Cardiac muscle cell (in vitro differentiated cells and primary cell): Measurements from ENCODE around the gene SCYL3. TPM values are rescaled to one million over a fixed set of nuclear protein-coding genes. Genes with fewer than 3 reads are reported as not detected.
"Not testable (repeated sequence)": the region's sequence is repeated elsewhere in the genome, so short reads cannot be mapped to it uniquely, and the experiment has no call there.

Experiments used
- DNase-seq, 2 donors: peaks; one replicate each; pipeline versions ENCODE4 v3.0.0 to v3.0.0-alpha.2; 2010 to 2017; ENCODE audit warnings: low read depth in 1 of 2, low spot score in 1 of 2
- H3K27ac ChIP-seq: fragments of 200-600 bp; sonication (generic); 2 replicates; pipeline ENCODE4 v1.5.1; 2016
- H3K27me3 ChIP-seq: fragments of 200-600 bp; sonication (generic); 2 replicates; pipeline ENCODE4 v1.6.0; 2016; ENCODE audit warnings: control low read depth
- H3K36me3 ChIP-seq: fragments of 200-600 bp; sonication (generic); 2 replicates; pipeline ENCODE4 v1.5.1; 2016; ENCODE audit warnings: control low read depth
- H3K4me1 ChIP-seq: fragments of 200-600 bp; sonication (generic); 2 replicates; pipeline ENCODE4 v1.8.1; 2017; ENCODE audit warnings: low read depth, mild to moderate bottlenecking, mixed run types
- H3K4me3 ChIP-seq: fragments of 200-600 bp; sonication (generic); 2 replicates; pipeline ENCODE4 v1.5.1; 2016; ENCODE audit warnings: mild to moderate bottlenecking
- H3K9me3 ChIP-seq: fragments of 200-600 bp; sonication (generic); 2 replicates; pipeline ENCODE4 v1.5.1; 2017; ENCODE audit warnings: low read depth, mild to moderate bottlenecking, control low read depth
- polyA plus RNA-seq: library from polyadenylated mRNA; unstranded; fragments of >200 nt; fragmentation: Nextera tagmentation; extraction: Ambion mirVana; gene quantifications from 2 replicates; pipeline ENCODE4 v1.2.1, GENCODE V29; 2016
- total RNA-seq: library from RNA; depleted of rRNA; stranded (reverse); fragments of >200 nt; gene quantifications from 2 replicates; pipeline ENCODE4 v1.2.3, GENCODE V29; 2016
- TF ChIP-seq, protein P1 (sequence below): IDR thresholded peaks from 2 replicates; pipeline ENCODE4 v1.5.1; 2012; ENCODE audit warnings: low read depth, mild to moderate bottlenecking, low read length

The SCYL3 gene
- total and polyA plus RNA-seq, 2 experiments from 2014 or later, result 4.6 to 9.4 TPM

DNA sequence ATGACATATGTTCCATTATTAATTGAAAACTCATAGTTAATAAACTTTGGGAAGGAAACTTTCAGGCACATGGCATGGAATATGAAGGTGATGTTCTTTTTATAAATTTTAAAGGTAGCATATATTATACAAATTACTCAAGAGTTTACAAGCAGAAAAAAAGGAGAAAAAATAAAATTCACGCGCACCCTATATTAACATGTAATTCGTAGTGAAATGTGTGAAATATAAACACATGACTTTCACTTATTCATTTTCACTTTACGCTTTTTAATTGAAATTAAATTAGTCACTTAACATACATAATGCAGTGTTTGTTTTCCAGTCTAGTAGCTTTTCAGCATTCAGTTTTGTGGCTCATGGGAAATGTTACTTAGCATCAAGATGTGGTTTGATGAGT lies 27.4 kb upstream of the SCYL3 start:
- peaks cover 6% of the 10 kb centered on the region for H3K36me3 ChIP-seq
- TF ChIP-seq, protein P1, sequence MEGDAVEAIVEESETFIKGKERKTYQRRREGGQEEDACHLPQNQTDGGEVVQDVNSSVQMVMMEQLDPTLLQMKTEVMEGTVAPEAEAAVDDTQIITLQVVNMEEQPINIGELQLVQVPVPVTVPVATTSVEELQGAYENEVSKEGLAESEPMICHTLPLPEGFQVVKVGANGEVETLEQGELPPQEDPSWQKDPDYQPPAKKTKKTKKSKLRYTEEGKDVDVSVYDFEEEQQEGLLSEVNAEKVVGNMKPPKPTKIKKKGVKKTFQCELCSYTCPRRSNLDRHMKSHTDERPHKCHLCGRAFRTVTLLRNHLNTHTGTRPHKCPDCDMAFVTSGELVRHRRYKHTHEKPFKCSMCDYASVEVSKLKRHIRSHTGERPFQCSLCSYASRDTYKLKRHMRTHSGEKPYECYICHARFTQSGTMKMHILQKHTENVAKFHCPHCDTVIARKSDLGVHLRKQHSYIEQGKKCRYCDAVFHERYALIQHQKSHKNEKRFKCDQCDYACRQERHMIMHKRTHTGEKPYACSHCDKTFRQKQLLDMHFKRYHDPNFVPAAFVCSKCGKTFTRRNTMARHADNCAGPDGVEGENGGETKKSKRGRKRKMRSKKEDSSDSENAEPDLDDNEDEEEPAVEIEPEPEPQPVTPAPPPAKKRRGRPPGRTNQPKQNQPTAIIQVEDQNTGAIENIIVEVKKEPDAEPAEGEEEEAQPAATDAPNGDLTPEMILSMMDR, result no peak
- DNase-seq, result no peak
- H3K27me3 ChIP-seq, result no peaks in the 10 kb centered on the region
- H3K4me3 ChIP-seq, result no peak overlapping the region
- H3K27ac ChIP-seq, result no peak overlapping the region
- H3K9me3 ChIP-seq, result no peaks in the 10 kb centered on the region
- peaks cover 17% of the 10 kb centered on the region for H3K4me1 ChIP-seq

DNA sequence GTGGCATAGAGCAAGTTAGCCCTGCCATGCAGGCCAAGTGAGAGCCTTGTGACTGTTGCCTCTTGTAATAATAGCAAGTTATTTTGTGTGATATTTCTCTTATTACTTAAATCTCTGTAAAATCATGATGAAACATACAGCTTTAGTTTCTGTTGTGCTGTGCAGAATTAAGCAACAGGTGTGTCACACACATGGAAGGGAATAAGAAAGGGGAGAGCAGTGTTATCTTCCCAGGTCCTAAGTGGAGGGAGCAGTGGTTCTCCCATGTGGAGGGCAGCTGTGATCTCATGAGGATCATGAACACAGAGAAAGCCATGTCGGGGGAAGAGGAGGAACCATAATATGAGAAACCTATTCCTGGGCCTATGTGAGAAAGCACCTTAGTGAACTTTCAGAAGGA lies 25.2 kb upstream of the SCYL3 start:
- no peaks in the 10 kb centered on the region for H3K27me3 ChIP-seq
- H3K4me1 ChIP-seq, result no peaks in the 10 kb centered on the region
- H3K27ac ChIP-seq, result no peak overlapping the region
- TF ChIP-seq, protein P1, result no peak
- H3K36me3 ChIP-seq, result peaks cover 6% of the 10 kb centered on the region
- no peak overlapping the region for H3K4me3 ChIP-seq
- no peaks in the 10 kb centered on the region for H3K9me3 ChIP-seq
- DNase-seq, result no peak

DNA sequence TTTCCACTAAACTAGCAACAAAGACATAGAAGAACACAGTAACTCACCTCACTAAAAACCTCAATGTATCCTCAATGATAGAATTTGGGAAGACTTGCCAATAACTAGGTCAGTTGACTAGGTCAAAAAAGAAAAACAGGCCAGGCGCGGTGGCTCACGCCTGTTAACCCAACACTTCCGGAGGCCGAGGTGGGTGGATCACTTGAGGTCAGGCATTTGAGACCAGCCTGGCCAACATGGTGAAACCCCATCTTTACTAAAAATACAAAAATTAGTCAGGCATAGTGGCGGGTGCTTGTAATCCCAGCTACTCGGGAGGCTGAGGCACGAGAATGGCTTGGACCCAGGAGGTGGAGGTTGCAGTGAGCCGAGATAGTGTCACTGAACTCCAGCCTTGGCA lies 24.5 kb upstream of the SCYL3 start:
- not testable (repeated sequence) for H3K27ac ChIP-seq, H3K27me3 ChIP-seq, DNase-seq, H3K4me1 ChIP-seq, H3K4me3 ChIP-seq, H3K36me3 ChIP-seq, H3K9me3 ChIP-seq

DNA sequence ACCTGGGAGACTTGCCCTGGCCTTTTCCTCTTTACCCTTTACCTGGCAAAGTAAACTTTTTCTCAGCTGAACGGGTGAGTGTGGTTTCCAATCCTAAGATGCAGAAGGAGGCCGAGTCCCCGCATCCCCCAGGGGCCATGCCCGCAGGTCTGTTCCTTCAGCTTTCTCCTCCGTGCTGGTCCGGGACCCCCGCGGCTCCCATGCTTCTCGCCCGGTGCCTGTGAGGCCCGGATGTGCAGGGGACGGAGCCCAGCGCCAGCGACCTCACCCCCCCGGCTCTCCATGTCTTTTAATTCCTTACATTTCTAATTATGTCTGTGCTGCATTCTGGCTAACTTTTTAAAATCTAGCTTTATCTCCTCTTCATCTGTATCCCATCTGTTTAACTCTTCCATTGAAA lies 21.5 kb upstream of the SCYL3 start:
- Histone ChIP-seq H3K4me3 (no peak overlapping the region), H3K9me3 (no peaks in the 10 kb centered on the region), H3K4me1 (peaks cover 5% of the 10 kb centered on the region), H3K36me3 (no peaks in the 10 kb centered on the region), H3K27me3 (no peaks in the 10 kb centered on the region), H3K27ac (no peak overlapping the region)
- DNase-seq, result no peak
- TF ChIP-seq, protein P1, result no peak

DNA sequence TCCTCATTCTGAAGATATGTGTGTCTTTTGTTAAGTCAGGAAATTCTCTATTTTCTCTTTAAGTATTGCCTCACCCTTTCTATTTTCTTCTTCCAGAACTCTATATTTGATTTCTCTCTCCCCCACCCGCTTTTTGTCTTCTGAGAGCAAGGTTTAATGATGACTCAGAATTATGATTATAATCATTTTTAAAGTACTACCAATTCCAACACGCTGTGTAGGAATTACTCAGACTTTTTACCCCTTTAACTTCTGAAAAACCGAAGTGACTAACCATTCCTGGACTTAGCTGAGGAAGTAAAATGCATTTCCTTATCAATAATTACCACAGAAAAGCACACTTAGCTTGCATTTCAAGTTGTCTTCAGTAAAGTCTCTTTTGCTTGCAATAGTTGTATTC lies 20.8 kb upstream of the SCYL3 start:
- Histone ChIP-seq H3K9me3 (no peaks in the 10 kb centered on the region), H3K4me1 (peaks cover 5% of the 10 kb centered on the region), H3K36me3 (no peaks in the 10 kb centered on the region), H3K27me3 (no peaks in the 10 kb centered on the region), H3K4me3 (no peak overlapping the region), H3K27ac (no peak overlapping the region)
- TF ChIP-seq, protein P1, result no peak
- DNase-seq, result peak in 1 of 2 donors; percentile 41

DNA sequence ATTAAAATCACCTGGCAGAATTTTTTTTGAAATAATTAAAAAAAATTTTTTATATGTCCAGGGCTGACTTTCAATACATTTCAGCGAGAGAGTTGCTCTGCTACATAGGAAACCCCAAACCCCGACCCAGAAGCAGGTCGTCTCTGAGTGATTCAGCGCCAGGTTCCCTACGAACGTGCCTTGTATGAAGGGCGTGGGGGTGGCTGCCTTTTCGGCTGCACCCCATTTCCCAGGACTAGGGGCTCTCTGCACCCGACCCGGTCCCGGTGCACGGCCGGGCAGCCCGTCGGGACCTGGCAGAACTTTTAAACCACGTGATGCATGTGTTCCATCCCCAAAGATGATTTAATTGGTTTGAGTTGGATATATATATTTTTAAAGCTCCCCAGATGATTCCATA lies 15.8 kb upstream of the SCYL3 start:
- TF ChIP-seq, protein P1, result no peak
- H3K4me1 ChIP-seq, result peaks cover 5% of the 10 kb centered on the region
- no peaks in the 10 kb centered on the region for H3K9me3 ChIP-seq
- DNase-seq, result no peak
- no peak overlapping the region for H3K4me3 ChIP-seq
- no peaks in the 10 kb centered on the region for H3K36me3 ChIP-seq
- no peak overlapping the region for H3K27ac ChIP-seq
- H3K27me3 ChIP-seq, result no peaks in the 10 kb centered on the region
